Liver (tissue), 3 donors: ENCODE measurements around the gene TSR1.

Source experiments
- EGR1 ChIP-seq, 2 donors: IDR thresholded peaks; 2 replicates each; pipeline ENCODE4 v1.6.1; 2016 to 2018; ENCODE audit warnings: antibody characterized with exemption in 2 of 2, low read depth in 2 of 2
- JUND ChIP-seq, 2 donors: IDR thresholded peaks; 2 replicates each; pipeline ENCODE4 v1.6.1; 2016; ENCODE audit warnings: antibody characterized with exemption in 2 of 2
- MAX ChIP-seq: IDR thresholded peaks from 2 replicates; pipeline ENCODE4 v1.6.1; 2016; ENCODE audit warnings: antibody characterized with exemption
- RAD21 ChIP-seq, 2 donors: IDR thresholded peaks; 2 replicates each; pipeline ENCODE4 v1.6.1; 2016; ENCODE audit warnings: antibody characterized with exemption in 2 of 2, mild to moderate bottlenecking in 2 of 2
- TF ChIP-seq, protein P1 (sequence below): fragments of 150-350 bp; IDR thresholded peaks from 2 replicates; pipeline ENCODE4 v1.5.1; 2017; ENCODE audit warnings: improper control_type of control experiment, low read depth, low read length; ENCODE audit not compliant: missing input control
- donor health status: healthy.
- donor health status: healthy.

- TF ChIP-seq, protein P1, sequence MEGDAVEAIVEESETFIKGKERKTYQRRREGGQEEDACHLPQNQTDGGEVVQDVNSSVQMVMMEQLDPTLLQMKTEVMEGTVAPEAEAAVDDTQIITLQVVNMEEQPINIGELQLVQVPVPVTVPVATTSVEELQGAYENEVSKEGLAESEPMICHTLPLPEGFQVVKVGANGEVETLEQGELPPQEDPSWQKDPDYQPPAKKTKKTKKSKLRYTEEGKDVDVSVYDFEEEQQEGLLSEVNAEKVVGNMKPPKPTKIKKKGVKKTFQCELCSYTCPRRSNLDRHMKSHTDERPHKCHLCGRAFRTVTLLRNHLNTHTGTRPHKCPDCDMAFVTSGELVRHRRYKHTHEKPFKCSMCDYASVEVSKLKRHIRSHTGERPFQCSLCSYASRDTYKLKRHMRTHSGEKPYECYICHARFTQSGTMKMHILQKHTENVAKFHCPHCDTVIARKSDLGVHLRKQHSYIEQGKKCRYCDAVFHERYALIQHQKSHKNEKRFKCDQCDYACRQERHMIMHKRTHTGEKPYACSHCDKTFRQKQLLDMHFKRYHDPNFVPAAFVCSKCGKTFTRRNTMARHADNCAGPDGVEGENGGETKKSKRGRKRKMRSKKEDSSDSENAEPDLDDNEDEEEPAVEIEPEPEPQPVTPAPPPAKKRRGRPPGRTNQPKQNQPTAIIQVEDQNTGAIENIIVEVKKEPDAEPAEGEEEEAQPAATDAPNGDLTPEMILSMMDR, result no peak
- no peak for TF ChIP-seq RAD21 (IDR thresholded peaks at IDR 0.05)
- no peak for TF ChIP-seq MAX
- no peak for TF ChIP-seq JUND (IDR thresholded peaks at IDR 0.05)
- TF ChIP-seq EGR1 (IDR thresholded peaks at IDR 0.05; ENCODE audit: low read depth in 2 of 2), result no peak
Observed at GRCh38 chr17:2303204-2304188, 32.8 kb downstream of the TSR1 start, which contains the start of the genes SMG6 and SRR.
